Activated effector memory CD4-positive, alpha-beta T cell treated with anti-CD3 and anti-CD28 coated beads, Interleukin-2, amount 50 U/mL, for 16 hours (primary cell): ENCODE measurements around the gene IGF1.
"Not testable (repeated sequence)": the region's sequence is repeated elsewhere in the genome, so short reads cannot be mapped to it uniquely, and the experiment has no call there.

Experiments
- DNase-seq: peaks from one replicate; pipeline ENCODE4 v3.0.0-alpha.2; 2020

The IGF1 gene

GRCh38 chr12:102454808-102455760 lies 25.3 kb downstream of the IGF1 start:
- no peak for DNase-seq

GRCh38 chr12:102454330-102454729 lies 26.0 kb downstream of the IGF1 start:
- DNase-seq = no peak

- no peak for DNase-seq
Observed at GRCh38 chr12:102452605-102453004, 27.8 kb downstream of the IGF1 start.

- DNase-seq = not testable (repeated sequence)
Observed at GRCh38 chr12:102449018-102449417, 31.3 kb downstream of the IGF1 start.

GRCh38 chr12:102447426-102447825 lies 32.9 kb downstream of the IGF1 start:
- DNase-seq = not testable (repeated sequence)

- no peak for DNase-seq
Observed at GRCh38 chr12:102444707-102445106, 35.7 kb downstream of the IGF1 start.

GRCh38 chr12:102444093-102444492 lies 36.3 kb downstream of the IGF1 start:
- DNase-seq = no peak

GRCh38 chr12:102441077-102441596 lies 39.2 kb downstream of the IGF1 start:
- DNase-seq = no peak

GRCh38 chr12:102439426-102440405 lies 40.6 kb downstream of the IGF1 start:
- no peak for DNase-seq

- DNase-seq = no peak
Observed at GRCh38 chr12:102438827-102439210, 41.5 kb downstream of the IGF1 start.

GRCh38 chr12:102438047-102438826 lies 42.1 kb downstream of the IGF1 start:
- DNase-seq = no peak

- DNase-seq = no peak
Observed at GRCh38 chr12:102437511-102437910, 42.9 kb downstream of the IGF1 start.

GRCh38 chr12:102436867-102437266 lies 43.5 kb downstream of the IGF1 start:
- no peak for DNase-seq

GRCh38 chr12:102435827-102436436 lies 44.4 kb downstream of the IGF1 start:
- DNase-seq = no peak

GRCh38 chr12:102433304-102433703 lies 47.1 kb downstream of the IGF1 start:
- no peak for DNase-seq

- DNase-seq = no peak
Observed at GRCh38 chr12:102430661-102431060, 49.7 kb downstream of the IGF1 start.

GRCh38 chr12:102429211-102430154 lies 50.9 kb downstream of the IGF1 start:
- no peak for DNase-seq

- no peak for DNase-seq
Observed at GRCh38 chr12:102427543-102427941, 52.8 kb downstream of the IGF1 start.

GRCh38 chr12:102426599-102427542 lies 53.5 kb downstream of the IGF1 start:
- DNase-seq = no peak
